T follicular helper cell (primary cell): Measurements from ENCODE around the gene DDX5.
"Not testable (repeated sequence)": the region's sequence is repeated elsewhere in the genome, so short reads cannot be mapped to it uniquely, and the experiment has no call there.

Experiments used
- DNase-seq: peaks from one replicate; pipeline ENCODE4 v3.0.0-alpha.2; 2020; ENCODE audit warnings: low read depth

Gene DDX5

DNA sequence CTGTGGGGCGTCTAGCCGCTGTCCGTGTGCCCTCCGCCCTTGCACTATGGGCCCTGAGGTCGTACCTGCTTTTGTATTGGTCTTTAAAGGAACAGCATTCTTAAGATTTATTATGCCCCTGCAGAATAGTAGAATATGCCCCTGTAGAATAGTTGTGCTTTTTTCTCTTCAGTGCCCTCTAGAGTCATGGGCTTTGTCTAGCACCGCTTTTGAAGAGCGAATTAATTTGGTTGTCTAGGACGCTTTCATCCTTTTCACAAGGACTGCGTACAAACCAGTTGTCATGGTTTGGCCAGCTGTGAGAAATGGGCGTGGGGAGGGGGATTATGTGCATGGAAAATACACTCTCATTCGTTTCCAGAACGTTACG is 1.3 kb upstream of the DDX5 start:
- DNase-seq, result peak; percentile 13

- peak; percentile 94 for DNase-seq
Observed at GRCh38 chr17:64506576-64507412, 705 bp upstream of the DDX5 start, which contains the start of gene CEP95. Gene CEP95 (plus strand): TSS chr17:64506977. CDS start chr17:64507098, 121 bp downstream.

- DNase-seq, result peak; percentile 73
Observed at GRCh38 chr17:64505340-64506200, 519 bp downstream of the DDX5 start.

GRCh38 chr17:64504769-64505339 is 1.2 kb downstream of the DDX5 start:
- DNase-seq, result no peak

DNA sequence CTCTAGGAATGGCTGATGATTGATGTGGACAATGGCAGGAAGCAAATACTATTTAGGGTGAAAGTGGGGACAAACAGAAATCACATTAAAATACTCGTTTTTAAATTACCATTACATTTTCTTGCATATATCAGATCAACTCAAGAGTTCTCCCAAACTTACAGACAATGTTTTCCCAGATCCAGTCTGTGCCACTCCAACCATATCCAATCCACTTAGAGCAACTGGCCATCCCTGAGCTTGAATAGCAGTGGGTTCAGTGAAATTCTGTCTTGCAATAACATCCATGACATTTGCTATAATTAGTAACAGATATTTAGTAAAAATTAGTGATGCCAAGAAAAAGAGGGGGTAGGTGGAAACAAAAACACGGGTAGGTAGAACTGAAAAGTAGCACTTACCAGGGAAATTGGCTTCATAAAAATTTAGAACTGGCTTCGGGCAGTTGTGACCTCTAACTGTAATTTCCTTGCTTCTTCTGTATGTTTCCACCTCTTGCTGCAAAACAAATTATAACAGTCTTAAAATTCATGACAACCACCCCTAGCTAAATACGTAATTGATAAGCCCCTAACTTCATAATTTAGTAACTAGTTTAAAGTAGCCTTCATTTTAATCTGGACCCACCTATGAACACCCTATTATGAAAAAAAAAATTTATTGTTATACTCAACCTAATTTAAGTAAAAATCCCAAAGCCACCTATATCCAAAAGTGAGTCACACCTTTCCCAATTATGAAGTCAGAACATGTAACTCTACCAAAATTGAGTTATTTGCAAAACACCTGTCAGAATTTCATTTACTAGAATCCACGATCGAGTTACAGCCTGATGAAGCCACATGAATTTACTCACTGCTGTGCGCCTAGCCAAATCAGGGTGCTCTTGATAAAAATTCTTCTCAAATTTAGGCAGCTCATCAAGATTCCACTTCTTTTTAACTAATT is 2.0 kb downstream of the DDX5 start:
- no peak for DNase-seq

- DNase-seq, result no peak
Observed at GRCh38 chr17:64503341-64503740, 2.7 kb downstream of the DDX5 start.

DNA sequence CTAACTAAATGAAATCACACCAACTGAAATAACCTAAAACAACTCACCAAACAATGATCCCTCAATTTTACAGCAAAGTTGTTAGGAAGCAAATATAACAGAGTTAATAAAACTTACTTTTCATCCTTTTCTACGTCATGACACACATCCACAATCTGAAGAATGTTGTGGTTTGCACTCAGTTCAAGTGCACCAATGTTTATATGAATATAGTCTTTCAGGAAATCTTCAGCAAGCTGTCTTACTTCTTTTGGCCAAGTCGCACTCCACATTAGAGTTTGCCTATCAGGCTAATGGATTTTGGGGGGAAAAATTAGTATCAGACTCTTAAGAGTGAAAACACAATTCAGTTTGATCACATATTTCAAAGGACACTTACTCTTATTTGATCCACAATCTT is 3.3 kb downstream of the DDX5 start:
- no peak for DNase-seq

DNA sequence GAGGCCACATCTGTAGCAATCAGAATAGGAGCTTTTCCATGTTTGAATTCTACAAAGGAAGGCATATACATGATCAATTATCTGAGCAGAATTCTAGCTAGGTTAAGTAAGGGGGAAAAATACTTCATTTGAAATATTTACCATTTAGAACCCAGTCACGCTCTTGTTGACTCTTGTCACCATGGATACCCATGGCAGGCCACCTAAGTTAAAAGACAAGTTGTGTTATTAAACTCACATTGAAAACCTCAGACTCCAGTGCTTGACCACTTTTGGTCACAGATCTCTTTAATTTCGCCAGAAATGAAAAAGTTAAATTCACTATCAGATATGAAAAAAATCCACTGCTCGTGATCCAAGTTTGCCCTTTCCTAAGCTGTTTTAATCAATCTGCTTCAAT is 4.1 kb downstream of the DDX5 start:
- no peak for DNase-seq

- DNase-seq, result peak; percentile 9
Observed at GRCh38 chr17:64500862-64501765, 5.0 kb downstream of the DDX5 start.

DNA sequence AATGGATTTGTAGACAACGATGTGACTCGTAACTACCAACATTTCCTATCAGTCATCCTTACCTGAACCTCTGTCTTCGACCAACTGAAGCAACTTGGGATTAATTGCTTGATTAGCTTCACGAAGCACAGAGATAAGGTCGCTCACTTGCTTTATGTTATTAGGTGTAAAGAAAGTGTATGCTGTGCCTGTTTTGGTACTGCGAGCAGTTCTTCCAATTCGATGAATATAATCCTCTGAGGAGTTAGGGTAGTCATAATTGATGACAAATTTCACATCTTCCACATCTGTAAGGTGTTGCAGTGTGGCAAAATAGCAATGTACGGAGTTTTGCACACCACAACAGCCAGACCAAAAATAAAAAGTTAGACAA is 5.6 kb downstream of the DDX5 start:
- no peak for DNase-seq

- no peak for DNase-seq
Observed at GRCh38 chr17:64499805-64500486, 6.1 kb downstream of the DDX5 start.

DNA sequence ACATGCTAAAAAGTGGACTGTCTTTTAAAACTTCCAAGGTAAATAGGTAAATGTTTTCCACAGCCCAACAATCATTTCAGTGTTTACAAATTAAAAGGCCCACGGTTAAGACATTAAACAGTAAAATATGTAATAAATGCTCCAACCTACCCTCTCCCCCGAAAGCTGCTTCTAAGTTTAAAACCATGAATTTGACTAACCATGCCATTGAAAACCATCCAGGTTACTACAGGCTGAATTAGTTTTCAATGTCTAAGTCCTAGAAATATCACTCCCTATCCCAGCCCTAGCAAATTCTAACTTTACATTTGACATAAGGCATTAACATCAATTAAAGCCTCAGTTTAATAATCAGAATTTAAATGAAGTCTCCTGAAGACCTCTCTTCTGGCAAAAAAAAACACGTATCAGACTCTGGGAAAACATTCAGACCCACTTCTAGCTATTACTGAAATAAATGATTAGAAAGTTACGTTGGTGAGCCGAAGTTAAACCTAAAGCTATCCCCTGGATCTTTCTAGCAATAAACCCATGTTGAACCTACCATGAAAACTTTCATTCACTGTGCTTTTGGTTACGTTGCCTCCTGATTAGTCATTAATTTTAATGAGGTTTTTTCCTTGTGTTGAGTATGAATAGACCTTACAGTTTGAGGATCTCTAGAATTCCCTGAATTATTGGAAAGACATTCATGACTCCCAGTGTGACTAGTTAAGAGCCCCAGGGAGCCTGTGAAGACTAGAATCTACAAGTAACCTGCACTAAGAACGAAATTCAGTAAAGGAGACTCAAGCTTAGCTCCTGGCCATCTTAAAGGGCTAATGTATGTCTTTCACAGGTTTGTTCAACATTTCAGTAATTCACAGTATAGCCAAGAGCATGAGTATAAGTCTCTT is 7.5 kb downstream of the DDX5 start:
- DNase-seq, result no peak

GRCh38 chr17:64497565-64498035 is 8.5 kb downstream of the DDX5 start:
- DNase-seq, result no peak

GRCh38 chr17:64496786-64497564 is 9.1 kb downstream of the DDX5 start, which contains the start of gene POLG2:
Gene POLG2 (minus strand): TSS chr17:64497054. CDS start chr17:64496968, 86 bp downstream.
- DNase-seq, result peak; percentile 93

- no peak for DNase-seq
Observed at GRCh38 chr17:64496348-64496785, 9.7 kb downstream of the DDX5 start.

- DNase-seq, result not testable (repeated sequence)
Observed at GRCh38 chr17:64495300-64495699, 10.8 kb downstream of the DDX5 start.

DNA sequence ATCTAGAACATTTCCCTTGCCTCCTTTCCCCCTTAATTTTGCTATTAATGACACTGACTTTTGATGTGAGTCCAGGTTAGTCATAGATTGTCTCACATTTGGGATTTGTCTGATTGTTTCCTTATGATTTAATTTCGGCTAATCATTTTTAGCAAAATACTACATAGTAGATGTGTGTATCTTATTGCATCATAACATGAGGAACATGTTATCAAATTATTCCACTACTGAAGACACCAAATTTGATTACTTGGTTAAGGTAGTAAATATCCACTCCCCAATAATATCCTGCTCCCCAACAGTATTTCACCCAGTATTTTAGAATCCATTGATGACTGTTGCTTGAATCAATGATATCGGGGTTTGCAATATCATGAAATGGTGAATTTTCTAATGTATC is 12.0 kb downstream of the DDX5 start:
- DNase-seq, result no peak
